ENCODE measurements around the gene CASTOR1.
A peak's percentile ranks its signal among the peaks of the same experiment; 100 is the strongest.

Gene CASTOR1

DNA sequence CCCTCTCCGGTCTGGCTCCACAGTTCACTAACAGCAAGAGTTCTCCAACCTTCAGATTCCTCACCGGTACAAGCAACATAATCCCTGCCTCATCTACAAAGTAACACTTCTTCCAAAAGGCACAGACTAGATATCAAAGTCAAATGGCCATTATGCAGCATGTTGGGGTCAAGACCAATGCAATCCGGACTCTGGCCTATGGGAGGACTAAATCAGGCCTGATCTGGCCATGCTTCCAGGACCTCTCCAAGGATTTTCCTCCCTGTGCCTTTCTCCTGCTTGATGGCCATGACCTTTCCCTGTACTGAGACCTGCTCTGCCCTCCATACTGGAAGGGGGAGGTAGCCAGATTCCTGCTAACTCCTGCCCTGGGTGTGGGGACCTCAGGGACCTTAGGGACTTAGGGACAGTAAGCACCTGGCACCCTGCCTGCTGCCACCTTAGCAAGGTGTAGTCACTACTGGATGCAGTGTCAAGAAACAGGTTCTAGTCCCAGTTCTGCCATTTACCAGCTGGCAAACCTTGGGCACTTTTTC, 30.8 kb upstream of the CASTOR1 start:
- DNase-seq (ENCODE audit: low read depth in 2 of 2), result no peak

DNA sequence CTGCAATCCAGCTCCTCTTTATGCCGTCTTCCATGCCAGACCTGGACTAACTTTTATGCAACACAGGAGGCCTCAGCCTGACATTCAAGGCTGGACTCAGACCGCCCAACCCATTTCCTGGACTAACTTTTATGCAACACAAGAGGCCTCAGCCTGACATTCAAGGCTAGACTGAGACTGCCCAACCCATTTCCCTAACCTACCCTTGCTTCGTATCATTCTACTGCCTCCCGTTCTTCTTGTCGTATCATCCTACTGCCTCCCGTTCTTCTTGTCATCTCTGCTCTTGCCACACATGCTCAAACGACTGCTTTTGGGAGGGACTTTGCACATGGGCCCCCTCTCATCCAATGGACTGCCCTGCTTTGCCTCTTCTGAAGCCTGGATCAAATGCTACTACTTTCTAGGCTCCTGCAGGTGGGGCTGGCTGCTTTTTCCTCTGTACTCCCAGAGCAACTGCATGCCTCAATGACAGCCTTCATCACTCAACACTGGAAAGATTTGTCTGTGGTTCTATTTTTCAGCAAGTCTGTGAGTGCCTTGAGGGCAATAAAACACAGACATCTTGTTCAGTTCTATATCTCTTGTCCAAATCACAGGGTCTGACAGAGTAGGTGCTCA, 29.6 kb upstream of the CASTOR1 start:
- DNase-seq (ENCODE audit: low read depth in 2 of 2), result no peak

DNA sequence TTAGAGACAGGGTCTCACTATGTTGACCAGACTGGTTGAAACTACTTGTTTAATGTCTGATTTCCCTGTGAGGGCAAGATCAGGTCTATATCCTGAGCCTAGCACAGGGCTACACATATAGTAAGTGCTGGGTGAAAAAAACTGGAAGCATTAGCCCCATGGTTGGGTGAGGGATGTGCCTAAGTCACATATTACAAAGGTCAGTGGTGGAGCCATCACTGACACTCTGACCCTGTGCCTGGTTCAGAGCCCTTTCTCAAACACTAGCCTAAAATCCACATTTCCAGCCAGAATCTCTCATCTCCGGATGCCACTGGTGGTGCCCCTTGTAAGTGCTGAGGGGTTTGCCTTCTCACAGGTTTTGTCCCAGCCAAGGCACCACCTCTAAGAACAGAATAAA, 28.5 kb upstream of the CASTOR1 start:
- DNase-seq (ENCODE audit: low read depth in 2 of 2), result no peak

DNA sequence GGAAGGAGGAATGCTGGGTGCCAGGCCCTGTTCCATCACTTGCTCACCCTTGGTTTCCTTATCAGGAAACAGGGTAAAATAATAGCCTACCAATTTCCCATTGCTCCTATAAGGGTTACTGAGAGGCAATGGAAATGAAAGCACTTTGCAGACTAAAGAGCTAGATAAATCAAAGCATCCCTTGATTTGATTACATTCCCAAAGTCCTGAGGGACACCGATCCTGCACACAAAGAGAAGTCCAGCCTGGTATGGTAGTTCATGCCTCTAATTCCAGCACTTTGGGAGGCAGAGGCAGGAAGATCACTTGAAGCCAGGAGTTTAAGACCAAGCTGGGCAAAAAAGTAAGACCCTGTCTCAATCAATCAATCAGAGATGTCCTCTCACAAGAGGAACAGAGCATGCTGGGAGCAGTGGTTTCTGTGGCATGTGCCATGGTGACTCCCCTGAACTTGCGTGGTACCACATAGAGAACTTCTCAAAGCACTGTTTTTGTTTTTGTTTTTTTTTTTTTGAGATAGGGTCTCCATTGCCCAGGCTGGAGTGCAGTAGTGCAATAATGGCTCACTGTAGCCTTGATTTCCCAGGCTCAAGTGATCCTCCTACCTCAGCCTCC, 26.8 kb upstream of the CASTOR1 start:
- DNase-seq (ENCODE audit: low read depth in 2 of 2), result no peak

DNA sequence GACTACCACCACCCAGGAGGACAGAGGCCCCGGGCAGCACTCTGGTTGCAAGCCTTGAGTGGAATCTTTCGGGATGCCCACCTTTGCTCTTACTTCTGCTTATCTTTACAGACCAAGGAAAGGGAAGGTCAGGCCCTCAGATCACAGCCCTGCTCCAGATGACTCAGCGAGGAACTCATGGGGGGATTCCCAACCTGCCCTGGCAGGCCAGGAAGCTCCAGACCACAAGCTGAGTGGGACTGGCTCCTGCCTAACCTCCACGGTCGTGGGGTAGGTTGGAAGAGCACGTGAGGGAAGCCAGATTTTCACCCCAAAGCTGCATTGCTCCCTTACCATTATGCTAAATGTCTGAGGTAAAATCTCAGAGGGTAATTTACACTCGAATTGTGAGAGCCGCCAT, 25.6 kb upstream of the CASTOR1 start:
- DNase-seq (ENCODE audit: low read depth in 2 of 2), result peak; percentile 27 to 31

DNA sequence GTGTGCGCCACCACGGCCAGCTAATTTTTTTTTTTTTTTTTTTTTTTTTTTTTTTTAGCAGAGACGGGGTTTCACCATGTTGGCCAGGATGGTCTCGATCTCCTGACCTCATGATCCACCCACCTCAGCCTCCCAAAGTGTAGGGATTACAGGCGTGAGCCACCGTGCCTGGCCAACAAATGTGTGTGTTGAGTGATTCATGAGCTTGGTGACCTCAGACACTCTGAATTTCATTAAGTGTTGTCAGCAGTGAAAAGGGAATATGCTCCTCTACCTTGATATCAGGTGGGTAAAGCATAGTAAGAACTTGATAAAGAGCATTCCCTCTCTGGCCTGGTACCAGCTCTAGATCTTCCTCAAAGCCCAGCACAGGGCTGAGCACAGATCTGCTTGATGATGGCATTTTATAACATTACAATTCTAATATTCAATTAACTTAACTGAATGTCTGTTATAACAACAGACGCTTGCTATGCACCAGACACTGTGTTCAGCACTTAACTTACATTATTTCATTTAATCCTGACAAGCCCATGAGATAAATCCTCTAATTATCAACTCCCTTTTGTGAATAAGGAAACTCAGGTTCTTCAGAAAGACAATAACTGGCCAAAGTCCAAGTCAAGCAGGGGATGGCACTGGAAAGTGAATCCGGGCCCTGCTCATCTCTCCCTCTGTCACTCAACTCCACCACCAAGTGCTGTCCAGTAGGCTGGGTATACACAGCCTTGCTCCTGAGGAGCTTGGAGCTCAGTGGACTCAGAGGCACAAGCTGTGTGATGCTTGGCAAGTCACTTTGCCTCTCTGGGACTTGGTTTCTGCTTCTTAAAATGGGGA, 24.4 kb upstream of the CASTOR1 start:
- no peak for DNase-seq (ENCODE audit: low read depth in 2 of 2)

DNA sequence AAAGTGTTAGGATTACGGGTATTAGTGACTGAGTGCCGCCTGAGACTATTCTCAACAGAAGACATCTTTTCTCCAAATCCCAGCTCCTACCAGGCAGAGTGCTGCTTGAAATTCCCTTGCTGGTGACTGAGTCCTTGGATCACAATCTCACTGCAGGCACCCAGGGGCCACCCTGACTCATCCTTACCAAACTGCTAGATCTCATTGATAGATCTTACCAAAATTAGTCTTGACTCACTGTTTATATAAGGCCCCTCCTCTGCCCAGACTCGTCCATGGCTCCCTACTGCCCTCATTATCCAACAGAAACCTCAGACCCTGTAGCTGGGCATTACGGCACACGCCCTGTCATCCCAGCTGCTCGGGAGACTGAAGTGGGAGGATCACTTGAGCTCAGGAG, 22.7 kb upstream of the CASTOR1 start:
- DNase-seq (ENCODE audit: low read depth in 2 of 2), result no peak

DNA sequence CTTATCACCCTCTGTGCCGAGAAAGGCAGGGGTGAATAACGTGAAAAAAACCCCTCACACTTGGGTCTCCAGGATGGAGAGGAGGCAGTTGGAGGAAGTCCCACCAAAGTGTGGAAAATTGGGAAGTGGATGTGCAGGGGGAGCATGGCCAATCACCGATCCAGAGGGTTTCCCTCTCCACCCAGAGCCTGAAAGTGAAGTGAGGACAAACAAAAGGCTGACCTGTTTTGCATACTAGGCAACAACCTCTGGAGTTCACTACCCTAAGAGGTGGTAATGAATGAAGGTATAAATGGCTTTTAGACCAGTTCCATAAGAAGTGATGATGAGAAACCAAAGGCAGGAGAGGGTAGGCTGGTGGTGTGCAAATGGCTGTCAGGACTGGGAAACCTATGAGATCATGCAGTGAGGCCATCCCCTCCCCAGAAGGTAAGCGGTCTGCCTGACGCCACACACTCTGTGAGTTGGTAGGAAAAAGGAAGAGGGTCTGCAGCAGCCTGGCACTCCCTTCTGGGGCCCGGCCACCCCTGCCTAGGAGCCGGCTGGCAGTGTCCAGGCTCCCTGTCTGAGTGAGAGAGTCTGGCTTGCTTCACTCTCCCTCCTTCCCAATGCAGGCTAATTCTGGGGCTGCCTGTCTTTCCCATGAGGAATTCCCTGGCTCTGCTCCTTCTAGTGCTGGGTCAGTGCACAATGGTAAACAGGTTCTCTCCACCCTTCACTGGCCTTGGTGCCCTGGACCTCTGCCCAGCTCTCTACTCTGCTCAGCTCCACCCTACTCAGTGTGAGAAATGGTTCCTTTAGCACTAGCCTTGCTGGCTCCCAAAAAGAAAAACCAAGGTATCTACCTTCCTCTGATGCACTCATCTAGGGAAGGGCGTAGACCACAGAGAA, 21.8 kb upstream of the CASTOR1 start:
- no peak for DNase-seq (ENCODE audit: low read depth in 2 of 2)

DNA sequence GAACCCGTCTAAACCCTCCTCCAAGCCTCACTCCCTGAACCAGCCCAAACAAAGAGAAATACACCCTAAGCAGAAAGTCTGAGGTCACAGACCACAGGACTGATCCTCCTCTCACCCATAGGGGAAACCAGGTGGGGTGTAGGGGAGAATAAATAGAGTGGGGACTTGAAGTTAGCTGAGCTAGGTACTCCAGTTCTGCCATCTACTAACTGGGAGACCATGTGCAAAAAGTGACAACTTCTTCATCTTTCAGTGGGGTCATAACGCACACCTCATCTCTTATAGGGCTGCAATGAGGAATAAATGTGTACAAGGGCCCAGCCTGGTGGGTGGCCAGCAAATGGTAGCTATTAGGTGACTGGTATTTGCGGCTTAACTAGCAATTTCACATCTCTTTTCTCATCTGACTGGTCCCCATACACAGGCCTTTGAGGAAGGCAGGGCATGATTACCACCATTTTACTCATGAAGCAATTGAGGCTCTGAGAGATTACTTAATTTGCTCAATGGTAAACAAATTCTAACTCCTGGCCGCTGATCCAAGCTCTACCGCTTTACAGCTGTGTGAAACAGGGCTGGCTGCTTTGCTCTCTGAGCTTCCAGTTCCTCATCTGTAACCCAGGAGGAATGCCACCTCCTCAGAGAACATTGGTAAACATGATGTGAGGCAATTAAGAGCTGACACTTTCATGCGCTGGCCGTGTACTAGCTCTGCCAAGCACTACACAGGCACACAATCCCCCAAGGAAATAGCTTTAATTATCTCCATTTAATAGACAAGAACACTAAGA, 20.8 kb upstream of the CASTOR1 start:
- DNase-seq (ENCODE audit: low read depth in 2 of 2), result no peak

DNA sequence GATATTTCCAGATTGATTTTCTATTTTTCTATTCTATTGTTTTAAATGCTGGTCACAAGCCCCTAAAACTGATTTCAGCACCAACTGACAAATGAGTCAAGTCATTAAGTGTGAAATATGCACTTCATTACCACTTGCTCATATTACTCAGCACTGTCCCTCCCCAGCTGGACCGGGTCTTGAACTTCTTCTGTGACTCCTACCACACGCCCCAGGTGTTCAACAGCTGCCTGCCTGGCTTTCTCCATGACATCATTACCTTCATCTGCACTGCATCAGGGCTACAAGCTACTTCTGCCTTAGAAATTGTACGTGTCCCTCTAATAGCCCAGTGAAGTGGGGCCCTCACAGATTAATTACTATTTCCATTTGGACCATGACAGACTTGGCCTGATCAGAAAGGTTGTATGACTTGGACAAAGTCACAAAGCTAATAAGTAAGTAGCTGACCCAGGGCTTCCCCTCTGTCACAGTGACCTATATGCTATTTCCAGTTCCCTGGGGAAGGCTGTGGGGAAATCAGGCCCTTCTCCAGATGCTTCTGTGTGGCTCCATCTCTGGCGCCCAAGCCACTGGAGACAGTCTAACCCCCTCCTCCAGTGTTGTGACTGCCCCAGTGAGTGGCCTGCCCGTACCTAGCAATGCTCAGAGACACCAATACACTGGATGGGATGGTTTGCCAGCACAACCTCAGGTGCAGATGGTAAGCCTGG, 19.4 kb upstream of the CASTOR1 start:
- no peak for DNase-seq (ENCODE audit: low read depth in 2 of 2)

DNA sequence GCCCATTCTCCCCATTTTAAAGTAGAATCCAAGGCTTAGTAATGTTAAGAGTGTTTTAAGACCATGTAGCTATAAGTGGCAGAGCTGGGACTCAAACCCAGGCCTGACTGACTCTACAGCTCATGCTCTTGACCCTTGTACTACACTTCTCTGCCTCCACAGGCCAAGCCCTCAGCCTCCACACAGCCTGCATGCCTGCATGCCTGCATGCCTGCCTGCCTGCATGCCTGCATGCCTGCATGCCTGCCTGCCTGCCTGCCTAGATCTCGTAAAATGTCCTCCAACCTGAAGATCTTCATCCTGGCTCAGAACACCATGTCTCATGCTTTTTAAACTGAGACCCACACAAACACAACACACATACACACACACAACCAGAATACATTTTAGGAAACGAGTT, 18.8 kb upstream of the CASTOR1 start:
- no peak for DNase-seq (ENCODE audit: low read depth in 2 of 2)

DNA sequence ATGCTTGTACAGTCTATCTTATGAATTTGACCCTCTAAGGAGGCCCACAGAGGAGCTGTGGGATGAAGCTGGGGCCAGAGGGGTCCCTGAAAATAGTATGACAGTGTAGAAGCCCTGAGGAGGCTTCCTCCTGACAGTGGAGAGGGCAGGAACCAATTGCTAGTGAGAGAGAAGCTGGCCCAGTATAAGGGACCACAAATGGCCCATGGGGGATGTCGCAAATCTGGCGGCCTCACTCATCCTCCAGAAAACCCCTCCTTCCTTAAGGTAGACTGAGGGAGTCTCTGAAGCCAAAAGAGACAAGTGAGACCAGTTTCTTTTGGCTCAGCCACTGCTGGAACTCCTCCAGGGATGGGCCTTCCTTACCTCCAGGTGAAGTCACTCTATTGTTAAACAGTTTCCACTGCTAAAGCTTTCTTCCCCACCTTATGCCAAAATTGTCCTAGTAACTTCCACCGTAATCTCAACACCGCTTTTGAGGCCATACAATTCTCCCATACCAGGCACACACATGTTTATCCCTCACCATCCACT, 17.8 kb upstream of the CASTOR1 start:
- DNase-seq (ENCODE audit: low read depth in 2 of 2), result no peak

DNA sequence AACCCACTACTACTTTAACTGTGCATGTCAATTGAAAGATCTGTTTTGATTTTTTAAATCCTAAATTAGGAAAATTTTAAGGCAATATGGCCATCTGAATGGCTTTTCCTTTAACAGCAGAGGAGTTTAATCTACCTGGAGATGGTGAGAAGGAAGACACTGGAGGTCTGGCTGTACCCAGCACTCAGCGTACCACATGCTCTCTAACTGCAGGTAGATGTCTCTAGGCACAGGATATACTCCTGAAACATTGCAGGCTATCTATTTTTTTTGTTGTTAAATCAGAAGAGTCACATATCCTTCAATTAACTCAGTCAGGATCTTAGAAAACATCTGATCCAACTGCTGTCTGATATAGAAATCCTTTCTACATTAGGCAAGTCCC, 17.3 kb upstream of the CASTOR1 start:
- no peak for DNase-seq (ENCODE audit: low read depth in 2 of 2)

DNA sequence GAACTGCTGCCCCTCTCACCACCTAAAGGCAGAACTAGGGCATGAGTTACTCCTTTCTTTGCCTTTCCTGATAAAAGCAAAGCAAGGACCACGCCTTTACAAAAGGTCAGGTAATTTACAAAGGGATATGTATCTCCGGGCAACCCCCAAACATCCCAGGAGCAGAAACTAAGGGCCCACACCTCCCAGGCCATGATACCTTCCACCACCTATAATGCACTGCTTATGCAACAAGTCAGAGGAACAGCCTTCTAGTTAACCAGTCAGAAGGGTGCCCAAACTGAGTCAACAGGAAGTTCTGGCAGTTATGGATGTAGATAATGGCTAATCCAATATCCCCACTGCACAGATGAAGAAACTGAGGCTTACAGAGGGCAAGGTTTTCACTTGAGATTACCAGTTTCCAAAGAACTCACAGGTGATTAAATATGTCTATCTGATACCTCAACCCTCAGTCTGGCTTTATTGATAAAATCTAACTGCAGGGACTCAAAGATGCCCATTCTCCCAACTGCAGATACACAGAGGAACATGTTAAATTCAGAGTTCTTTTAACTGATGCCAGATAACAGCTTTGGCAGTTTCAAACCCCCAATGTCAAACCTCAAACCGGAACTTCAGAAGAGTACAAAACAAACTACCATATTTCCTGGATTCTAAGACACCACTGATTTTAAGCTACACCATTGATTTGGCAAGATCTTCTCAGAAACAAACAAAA, 16.8 kb upstream of the CASTOR1 start:
- DNase-seq (ENCODE audit: low read depth in 2 of 2), result no peak

DNA sequence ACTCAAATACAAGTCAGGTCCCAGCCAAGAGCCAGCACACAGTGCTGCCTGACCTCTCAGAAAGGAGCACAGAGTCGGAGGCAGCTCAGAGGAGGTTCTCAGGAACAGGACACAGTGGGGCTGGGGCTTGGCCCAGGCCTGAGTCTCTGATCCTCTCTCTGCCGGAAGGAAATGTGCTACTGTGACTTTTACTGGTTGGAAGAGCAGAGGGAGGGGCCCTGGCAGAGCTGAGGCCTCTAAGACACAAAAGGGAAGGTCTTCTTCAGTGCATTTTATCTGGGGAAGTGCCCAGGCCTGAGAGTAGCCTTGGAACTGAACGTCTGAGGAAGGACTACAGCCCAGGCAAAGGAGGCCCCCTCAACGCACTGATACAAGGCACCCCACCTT, 16.2 kb upstream of the CASTOR1 start:
- DNase-seq (ENCODE audit: low read depth in 2 of 2), result no peak

DNA sequence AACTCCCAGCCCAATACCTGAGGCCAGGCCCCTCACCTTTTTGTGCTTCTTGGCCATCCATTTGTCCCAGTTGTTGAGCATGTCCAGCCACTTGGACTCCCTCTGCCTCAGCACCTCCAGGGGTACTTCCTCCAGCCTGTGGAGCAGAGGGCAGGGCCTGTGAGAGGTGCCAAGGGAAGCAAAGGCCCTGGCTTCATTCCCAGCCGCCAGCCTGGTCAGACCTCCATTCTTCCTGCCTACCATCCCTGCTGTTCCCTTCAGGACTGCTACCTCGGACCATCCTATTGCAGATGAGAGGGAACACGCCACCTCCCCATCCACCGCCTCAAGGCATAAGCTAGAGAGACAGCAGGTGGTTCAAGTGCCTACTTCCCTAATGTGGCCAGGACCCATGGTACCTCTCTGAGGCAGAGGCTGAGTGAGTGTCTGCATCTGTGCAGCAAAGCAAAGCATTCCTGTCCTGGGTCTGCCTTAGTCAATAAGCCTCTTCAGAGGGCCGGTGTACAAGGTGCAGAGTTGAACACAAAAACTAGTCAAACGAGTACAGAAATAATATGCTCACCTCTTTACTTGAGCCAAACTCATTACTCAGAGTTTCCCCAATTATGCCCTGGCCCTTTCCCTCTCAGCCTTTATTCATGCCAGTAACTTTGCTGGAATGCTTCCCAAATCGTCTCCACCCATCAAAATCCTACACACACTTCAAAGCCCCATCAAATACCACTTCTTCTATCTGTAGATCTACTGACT, 15.4 kb upstream of the CASTOR1 start:
- no peak for DNase-seq (ENCODE audit: low read depth in 2 of 2)

DNA sequence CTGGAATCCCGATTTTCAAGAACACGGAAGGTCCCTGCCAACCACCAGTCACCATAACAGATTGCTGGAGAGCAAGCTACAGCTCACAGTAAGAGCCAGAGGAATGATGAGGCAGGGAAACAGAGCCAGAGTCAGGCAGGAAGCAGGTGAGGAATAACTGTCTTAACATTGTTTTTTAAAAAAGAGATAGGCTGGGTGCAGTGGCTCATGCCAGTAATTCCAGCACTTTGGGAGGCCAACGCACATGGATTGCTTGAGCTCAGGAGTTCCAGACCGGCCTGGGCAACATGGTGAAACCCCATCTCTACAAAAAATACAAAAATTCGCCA, 13.5 kb upstream of the CASTOR1 start:
- no peak for DNase-seq (ENCODE audit: low read depth in 2 of 2)

DNA sequence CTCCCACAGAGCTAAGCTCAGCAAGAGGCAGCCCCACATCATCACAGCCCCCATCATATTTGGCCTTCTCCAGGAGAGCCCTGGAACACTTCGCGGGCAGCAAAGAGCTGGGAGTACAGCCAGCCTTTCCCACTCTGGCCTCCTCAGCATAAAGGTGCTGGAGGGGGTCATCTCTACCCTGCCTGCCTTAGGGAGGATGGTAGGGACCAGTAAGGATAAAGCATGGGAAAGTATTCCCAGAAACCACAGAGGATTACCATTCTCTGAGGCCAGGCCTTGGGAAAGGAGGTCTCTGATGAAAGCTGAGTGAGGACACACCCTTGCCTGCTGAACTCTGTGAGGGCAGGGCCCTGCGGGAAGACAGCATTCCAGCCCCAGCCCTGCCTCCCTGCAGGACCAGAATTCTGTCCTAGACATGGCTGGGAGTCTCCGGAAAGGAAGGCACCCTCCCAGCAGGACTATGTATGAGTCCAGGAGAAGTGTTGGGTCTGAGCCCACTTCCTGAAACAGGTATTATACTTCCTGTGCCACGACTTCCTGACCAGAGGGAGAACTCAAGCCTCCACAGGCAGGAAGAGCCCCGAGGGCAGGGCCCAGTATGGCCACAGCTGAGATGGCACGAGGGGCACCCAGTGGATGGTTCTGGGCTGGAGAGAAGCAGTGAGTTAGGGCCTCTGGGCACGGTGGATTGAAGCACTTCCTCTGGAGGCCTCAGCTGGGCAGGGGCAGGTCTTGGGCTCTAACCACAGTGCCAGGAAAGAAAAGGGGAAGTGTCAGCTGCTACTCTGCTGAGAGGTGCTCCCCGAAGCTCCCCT, 12.9 kb upstream of the CASTOR1 start:
- DNase-seq (ENCODE audit: low read depth in 2 of 2), result no peak
